GM21825 (cell line): ENCODE data around the gene RENBP.
A peak's percentile ranks its signal among the peaks of the same experiment; 100 is the strongest.

Experiments used
- ATAC-seq: cut with Tn5 transposase; IDR thresholded peaks from one replicate; pipeline ENCODE4 v1.9.1; 2021; ENCODE audit warnings: mild to moderate bottlenecking, moderate library complexity; ENCODE audit not compliant: unreplicated experiment

RENBP gene

GRCh38 chrX:153901753-153902140 is 42.7 kb downstream of the RENBP start:
- no peak for ATAC-seq

- peak; percentile 85 for ATAC-seq
These were observed 43.4 kb downstream of the RENBP start for GRCh38 chrX:153900831-153901752.

- ATAC-seq: no peak
These were observed 46.5 kb downstream of the RENBP start for GRCh38 chrX:153897899-153898298.

GRCh38 chrX:153889123-153889522 is 55.3 kb downstream of the RENBP start:
- ATAC-seq: no peak

- no peak for ATAC-seq
These were observed 56.1 kb downstream of the RENBP start for GRCh38 chrX:153888344-153888743.

GRCh38 chrX:153887385-153887784 is 57.1 kb downstream of the RENBP start:
- no peak for ATAC-seq

GRCh38 chrX:153886915-153887314 is 57.5 kb downstream of the RENBP start:
- ATAC-seq: no peak

- no peak for ATAC-seq
These were observed 58.2 kb downstream of the RENBP start, which contains the start of gene L1CAM for GRCh38 chrX:153885968-153886903. TSS of gene L1CAM (minus strand) at chrX:153886173. CDS start at chrX:153875836, 10,337 bp downstream.
